ENCODE measurements around the gene QPCT.
"Not testable (repeated sequence)": the region's sequence is repeated elsewhere in the genome, so short reads cannot be mapped to it uniquely, and the experiment has no call there.

Gene QPCT
- 0.50 to 11.2 (median 4.0) reads per million in 9 experiments for total RNA-seq

DNA sequence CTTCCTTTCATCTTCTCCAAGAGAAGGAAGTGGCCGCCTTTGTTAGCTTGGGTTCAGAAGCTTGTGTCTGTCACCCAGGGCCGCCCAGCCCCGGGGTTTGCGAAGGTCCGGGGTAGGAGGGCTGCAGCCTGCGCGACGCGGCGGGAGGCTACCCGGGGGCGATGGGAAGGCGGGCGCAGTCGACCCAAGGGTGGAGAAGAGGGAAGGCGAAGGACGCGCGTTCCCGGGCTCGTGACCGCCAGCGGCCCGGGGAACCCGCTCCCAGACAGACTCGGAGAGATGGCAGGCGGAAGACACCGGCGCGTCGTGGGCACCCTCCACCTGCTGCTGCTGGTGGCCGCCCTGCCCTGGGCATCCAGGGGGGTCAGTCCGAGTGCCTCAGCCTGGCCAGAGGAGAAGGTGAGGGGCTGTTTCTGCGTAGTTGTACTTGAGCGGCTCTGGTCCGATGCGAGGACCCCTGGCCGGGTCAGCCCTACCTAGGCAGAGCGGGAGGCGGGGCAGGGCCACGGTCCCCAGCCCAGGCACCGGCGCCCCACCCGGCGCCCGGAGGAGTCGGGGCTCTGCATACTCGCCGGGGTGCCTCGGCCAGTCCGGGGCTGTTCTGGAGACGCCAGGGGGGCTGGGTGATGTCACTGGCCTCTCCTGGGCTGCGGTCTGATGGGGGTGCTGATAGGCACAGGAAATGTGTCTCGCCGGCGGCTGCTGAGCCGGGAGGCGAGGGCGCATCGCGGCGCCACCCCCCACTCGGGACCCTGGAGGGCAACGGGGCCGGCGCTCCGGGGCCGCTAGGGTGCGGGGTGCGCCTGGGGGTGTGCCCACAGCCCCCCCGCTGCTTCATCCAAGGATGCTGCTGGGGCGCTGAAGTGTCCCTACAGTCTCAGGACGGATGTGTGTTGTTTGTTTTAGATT is at the start of gene QPCT:
TSS of gene QPCT (plus strand) at position 178 of the 909 bp plus-strand sequence. CDS start at position 280, 102 bp downstream.
- peak within 1 kb of the TSS; percentile 81 to 86 for H3K4me3 Mint-ChIP-seq
- ATAC-seq (replicated peaks) (peak; percentile 94), DNase-seq (peak; percentile 64 to 69 (median 69))
- H3K4me1 Mint-ChIP-seq (ENCODE audit: low read depth in 2 of 2) = peaks cover 7 to 9% of the 10 kb centered on the region in 2 donors
- H3K9me3 Mint-ChIP-seq = no peaks in the 10 kb centered on the region
- peak within 1 kb of the TSS; percentile 82 to 92 for H3K27ac Mint-ChIP-seq
- H3K36me3 Mint-ChIP-seq (ENCODE audit: insufficient read depth) = no peaks in the 10 kb centered on the region
- peaks cover 0 to 3% of the 10 kb centered on the region in 2 donors for H3K27me3 Mint-ChIP-seq

DNA sequence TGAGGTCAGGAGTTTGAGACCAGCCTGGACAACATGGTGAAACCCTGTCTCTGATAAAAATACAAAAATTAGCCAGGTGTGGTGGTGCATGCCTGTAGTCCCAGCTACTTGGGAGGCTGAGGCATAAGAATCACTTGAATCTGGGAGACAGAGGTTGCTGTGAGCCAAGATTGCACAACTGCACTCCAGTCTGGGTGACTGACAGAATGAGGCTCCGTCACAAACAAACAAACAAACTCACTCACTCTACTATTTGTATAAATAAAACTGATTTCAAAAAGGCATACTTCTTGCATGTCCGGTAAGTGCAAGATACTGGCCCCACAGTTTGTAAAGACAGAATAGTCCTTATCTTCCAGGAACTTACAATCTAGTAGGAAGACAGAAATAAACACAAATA is 49.6 kb upstream of the QPCT start:
- not testable (repeated sequence) for DNase-seq; H3K27ac Mint-ChIP-seq; ATAC-seq (replicated peaks); H3K4me3 Mint-ChIP-seq; H3K9me3 Mint-ChIP-seq; H3K27me3 Mint-ChIP-seq
- H3K4me1 Mint-ChIP-seq (ENCODE audit: low read depth in 2 of 2) = peaks cover 0 to 11% of the 10 kb centered on the region in 2 donors
- H3K36me3 Mint-ChIP-seq (ENCODE audit: insufficient read depth) = peaks cover 23% of the 10 kb centered on the region

DNA sequence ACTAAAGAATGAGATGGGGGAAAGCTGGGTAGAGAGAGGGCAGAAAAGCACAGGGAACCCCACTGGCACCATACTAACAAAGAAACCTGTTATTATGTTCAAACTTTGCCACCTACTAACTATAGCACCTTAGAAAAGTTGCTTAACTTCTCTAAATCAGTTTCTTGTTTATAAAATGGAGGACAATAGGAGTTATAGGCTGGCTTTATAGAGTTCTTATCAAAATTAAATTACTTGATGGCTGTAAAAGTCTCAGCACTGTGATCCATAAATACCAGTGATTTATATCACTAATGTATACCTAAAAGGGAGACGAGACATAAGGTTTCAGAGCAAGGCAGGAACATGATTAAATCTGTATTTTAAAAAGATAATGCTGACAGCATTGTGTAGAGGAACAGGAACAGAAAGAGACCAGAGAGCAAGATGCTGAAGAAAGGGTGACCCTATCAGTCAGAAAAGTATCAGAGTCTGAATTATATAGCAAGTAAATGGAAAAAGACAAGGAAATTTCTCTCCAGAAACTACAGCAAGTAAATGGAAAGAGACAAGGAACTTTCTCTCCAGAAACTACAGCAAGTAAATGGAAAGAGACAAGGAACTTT is 48.9 kb upstream of the QPCT start:
- H3K4me1 Mint-ChIP-seq (ENCODE audit: low read depth in 2 of 2) = peaks cover 0 to 14% of the 10 kb centered on the region in 2 donors

DNA sequence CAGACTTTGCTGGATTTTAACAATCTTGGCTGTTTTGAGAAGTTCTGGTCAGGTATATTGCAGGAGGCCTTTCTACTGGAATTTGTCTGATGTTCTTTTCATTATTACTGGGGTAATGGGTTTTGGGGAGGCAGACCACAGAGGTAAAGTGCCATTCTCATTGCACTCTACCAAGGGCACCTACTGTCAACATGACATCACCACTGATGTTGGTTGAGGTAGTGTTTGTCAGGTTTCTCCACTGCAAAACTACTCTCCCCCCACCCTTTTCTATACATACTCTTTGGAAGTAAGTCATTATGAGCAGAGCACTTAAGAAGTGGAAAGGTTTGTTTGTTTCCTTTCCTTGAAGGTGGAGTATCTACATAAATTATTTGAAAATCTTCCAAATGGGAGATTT is 46.8 kb upstream of the QPCT start:
- DNase-seq = no peak
- no peak overlapping the region for H3K4me3 Mint-ChIP-seq
- no peaks in the 10 kb centered on the region for H3K27me3 Mint-ChIP-seq
- peaks cover 4 to 14% of the 10 kb centered on the region in 2 donors for H3K4me1 Mint-ChIP-seq (ENCODE audit: low read depth in 2 of 2)
- no peak for ATAC-seq (replicated peaks)
- no peaks in the 10 kb centered on the region for H3K9me3 Mint-ChIP-seq
- H3K27ac Mint-ChIP-seq = no peak overlapping the region
- peaks cover 9% of the 10 kb centered on the region for H3K36me3 Mint-ChIP-seq (ENCODE audit: insufficient read depth)

More for the DNA sequence above, 48.9 kb upstream of the QPCT start:
- Mint-ChIP-seq H3K4me3 (no peak overlapping the region), H3K27ac (no peak overlapping the region), H3K36me3 (ENCODE audit: insufficient read depth) (peaks cover 17% of the 10 kb centered on the region), H3K9me3 (no peaks in the 10 kb centered on the region), H3K27me3 (no peaks in the 10 kb centered on the region)
- DNase-seq (no peak), ATAC-seq (replicated peaks) (no peak)

DNA sequence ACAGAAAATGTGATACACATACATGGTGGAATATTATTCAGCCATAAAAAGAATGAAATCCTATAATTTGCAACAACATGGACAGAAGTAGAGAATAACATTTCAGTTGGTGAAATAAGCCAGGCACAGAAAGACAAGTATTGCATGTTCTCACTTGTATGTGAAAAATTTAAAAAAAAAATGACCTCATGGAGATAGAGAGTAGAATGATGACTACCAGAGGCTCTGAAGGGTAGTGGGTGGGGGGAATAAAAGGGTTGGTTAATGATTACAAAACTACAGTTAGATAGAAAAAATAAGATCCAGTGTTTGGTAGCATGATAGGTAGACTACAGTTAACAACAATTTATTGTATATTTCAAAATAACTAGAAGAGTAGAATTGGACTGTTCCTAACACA is 44.3 kb upstream of the QPCT start:
- Mint-ChIP-seq H3K4me1 (ENCODE audit: low read depth in 2 of 2) (peaks cover 4 to 14% of the 10 kb centered on the region in 2 donors), H3K9me3 (no peaks in the 10 kb centered on the region), H3K27me3 (no peaks in the 10 kb centered on the region), H3K36me3 (ENCODE audit: insufficient read depth) (peaks cover 9% of the 10 kb centered on the region), H3K4me3 (no peak overlapping the region), H3K27ac (no peak overlapping the region)
- ATAC-seq (replicated peaks) (no peak), DNase-seq (no peak)

DNA sequence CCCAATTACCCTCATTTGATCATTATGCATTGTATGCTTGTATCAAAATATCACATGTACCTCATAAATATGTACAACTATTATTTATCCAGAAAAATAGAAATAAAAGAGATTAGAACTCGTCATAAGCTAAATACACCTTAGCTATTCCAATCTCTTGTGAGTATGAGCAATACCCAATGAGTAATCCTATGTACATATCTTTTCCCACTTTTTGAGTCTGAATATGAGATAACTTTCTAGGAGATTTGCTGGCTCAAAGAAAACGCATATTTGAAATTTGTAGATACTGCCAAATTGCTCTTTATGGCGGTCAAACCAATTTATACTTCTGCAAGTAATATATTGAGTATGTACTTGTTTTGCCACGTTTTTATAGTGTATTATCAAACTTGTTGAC is 43.9 kb upstream of the QPCT start:
- DNase-seq (no peak), ATAC-seq (replicated peaks) (no peak)
- peaks cover 9% of the 10 kb centered on the region for H3K36me3 Mint-ChIP-seq (ENCODE audit: insufficient read depth)
- H3K27me3 Mint-ChIP-seq = no peaks in the 10 kb centered on the region
- H3K4me3 Mint-ChIP-seq = no peak overlapping the region
- H3K27ac Mint-ChIP-seq = no peak overlapping the region
- H3K4me1 Mint-ChIP-seq (ENCODE audit: low read depth in 2 of 2) = peaks cover 4 to 16% of the 10 kb centered on the region in 2 donors
- no peaks in the 10 kb centered on the region for H3K9me3 Mint-ChIP-seq

DNA sequence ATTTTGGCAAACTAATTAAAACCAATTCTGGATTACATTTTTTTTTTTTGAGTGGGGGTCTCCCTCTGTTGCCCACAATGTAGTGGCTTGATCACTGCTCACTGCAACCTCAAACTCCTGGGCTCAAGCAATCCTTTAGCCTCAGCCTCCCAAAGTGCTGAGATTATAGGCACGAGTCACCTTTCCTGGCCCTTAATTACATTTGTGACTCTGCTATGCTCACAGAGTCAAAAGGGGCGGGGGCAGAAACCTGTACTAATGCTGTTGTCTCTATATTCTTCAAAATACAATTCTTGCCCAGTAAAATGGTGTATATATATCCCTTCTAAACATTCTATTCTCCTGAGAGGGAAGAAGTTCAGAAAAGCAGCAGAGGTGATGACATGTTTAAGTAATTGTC is 43.0 kb upstream of the QPCT start:
- Mint-ChIP-seq H3K4me3 (no peak overlapping the region), H3K9me3 (no peaks in the 10 kb centered on the region), H3K4me1 (ENCODE audit: low read depth in 2 of 2) (peaks cover 7 to 18% of the 10 kb centered on the region in 2 donors), H3K27ac (no peak overlapping the region), H3K27me3 (no peaks in the 10 kb centered on the region), H3K36me3 (ENCODE audit: insufficient read depth) (peaks cover 9% of the 10 kb centered on the region)
- DNase-seq = no peak
- ATAC-seq (replicated peaks) = no peak

DNA sequence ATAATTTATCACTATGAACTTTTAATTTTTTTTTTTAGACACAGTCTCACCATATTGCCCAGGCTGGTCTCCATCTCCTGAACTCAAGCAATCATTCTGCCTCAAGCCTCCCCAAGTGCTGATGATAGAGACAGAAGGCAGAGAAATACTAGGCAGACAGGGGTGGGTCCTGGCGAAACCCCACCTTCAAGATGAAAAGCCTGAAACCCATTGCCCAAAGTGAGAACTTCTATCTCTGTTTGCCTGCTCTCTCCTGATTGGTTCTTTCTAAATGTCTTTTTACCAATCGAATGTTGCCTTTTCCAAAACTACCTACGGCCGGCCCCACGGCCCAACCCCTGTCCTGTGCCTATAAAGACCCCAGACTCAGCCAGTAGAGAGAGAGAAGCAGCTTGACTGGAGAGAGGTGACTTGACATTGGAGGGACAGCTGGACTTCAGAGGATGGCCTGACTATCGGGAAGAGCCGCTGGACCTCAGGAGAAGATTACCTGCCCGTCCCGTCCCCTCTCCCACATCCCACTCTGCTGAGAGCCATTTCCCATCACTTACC is 41.7 kb upstream of the QPCT start:
- H3K9me3 Mint-ChIP-seq = no peaks in the 10 kb centered on the region
- peaks cover 6% of the 10 kb centered on the region for H3K36me3 Mint-ChIP-seq (ENCODE audit: insufficient read depth)
- H3K27ac Mint-ChIP-seq = no peak overlapping the region
- DNase-seq (no peak), ATAC-seq (replicated peaks) (no peak)
- peaks cover 7 to 18% of the 10 kb centered on the region in 2 donors for H3K4me1 Mint-ChIP-seq (ENCODE audit: low read depth in 2 of 2)
- no peak overlapping the region for H3K4me3 Mint-ChIP-seq
- no peaks in the 10 kb centered on the region for H3K27me3 Mint-ChIP-seq

DNA sequence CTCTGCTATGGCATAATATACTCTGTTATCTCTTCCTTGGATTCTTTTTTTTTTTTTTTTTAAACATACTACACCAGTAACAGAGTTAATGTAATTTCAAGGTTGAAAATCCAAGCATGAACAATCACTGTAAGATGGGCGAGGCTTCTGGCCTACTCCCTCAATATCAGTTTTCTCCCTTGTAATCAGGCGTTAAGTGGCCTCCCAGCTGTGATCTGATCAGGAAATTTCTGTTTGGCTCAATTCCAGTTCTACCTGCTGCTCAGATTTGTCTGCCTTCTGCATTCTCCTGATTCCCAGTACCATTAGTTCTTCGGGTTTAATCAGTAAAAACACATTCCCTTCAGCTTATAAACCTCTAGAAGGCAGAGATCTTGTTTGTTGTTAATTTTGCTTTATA is 38.4 kb upstream of the QPCT start:
- Mint-ChIP-seq H3K9me3 (no peaks in the 10 kb centered on the region), H3K4me1 (ENCODE audit: low read depth in 2 of 2) (peaks cover 14 to 15% of the 10 kb centered on the region in 2 donors), H3K27ac (peak overlapping the region in 1 of 2 donors; percentile 41), H3K4me3 (no peak overlapping the region), H3K36me3 (ENCODE audit: insufficient read depth) (peaks cover 3% of the 10 kb centered on the region), H3K27me3 (no peaks in the 10 kb centered on the region)
- no peak for ATAC-seq (replicated peaks)
- DNase-seq = no peak

DNA sequence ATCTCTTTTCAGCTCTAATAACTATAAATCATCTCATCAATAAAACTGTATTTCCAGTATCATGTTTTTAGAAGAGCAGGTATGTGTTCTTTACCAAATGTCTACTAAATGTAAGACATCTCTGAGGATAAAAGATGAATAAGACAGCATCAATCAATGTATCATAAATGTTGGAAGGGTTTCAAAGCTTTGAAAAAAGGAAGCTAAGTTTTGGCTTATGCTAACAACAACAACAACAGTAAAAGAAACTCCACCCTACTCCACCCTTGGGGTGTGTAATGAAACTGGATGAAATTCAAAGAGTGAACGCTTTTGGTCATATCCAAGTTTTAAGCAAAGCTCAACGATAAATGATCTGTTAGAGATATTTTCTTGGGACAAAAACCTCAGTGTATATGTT is 36.9 kb upstream of the QPCT start:
- Mint-ChIP-seq H3K27ac (peak overlapping the region in 1 of 2 donors; percentile 56), H3K9me3 (no peaks in the 10 kb centered on the region), H3K4me1 (ENCODE audit: low read depth in 2 of 2) (peaks cover 13 to 16% of the 10 kb centered on the region in 2 donors), H3K27me3 (no peaks in the 10 kb centered on the region), H3K36me3 (ENCODE audit: insufficient read depth) (peaks cover 2% of the 10 kb centered on the region), H3K4me3 (no peak overlapping the region)
- DNase-seq = no peak
- ATAC-seq (replicated peaks) = no peak

DNA sequence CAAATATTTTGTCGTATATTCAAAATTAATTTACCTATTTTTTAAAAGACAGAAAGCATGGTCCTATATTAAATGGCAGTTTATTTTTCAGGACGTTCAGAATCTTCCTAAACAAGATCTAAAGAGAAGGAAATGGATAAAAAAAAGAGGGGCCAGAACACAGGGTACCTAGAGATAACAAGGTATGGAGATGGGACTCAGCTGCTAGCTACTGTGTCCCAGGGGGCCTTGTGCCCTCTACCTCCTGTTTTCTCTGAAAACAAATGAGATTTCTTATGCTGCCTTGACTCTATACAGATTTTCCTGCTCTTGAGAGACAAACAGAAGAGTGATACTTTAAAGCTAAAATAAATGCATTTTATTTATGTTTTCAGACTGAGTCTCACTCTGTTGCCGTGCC is 29.1 kb upstream of the QPCT start:
- no peaks in the 10 kb centered on the region for H3K27me3 Mint-ChIP-seq
- ATAC-seq (replicated peaks) (no peak), DNase-seq (no peak)
- H3K27ac Mint-ChIP-seq = no peak overlapping the region
- H3K9me3 Mint-ChIP-seq = no peaks in the 10 kb centered on the region
- H3K4me1 Mint-ChIP-seq (ENCODE audit: low read depth in 2 of 2) = peaks cover 39 to 48% of the 10 kb centered on the region in 2 donors
- peaks cover 7% of the 10 kb centered on the region for H3K36me3 Mint-ChIP-seq (ENCODE audit: insufficient read depth)
- H3K4me3 Mint-ChIP-seq = no peak overlapping the region

DNA sequence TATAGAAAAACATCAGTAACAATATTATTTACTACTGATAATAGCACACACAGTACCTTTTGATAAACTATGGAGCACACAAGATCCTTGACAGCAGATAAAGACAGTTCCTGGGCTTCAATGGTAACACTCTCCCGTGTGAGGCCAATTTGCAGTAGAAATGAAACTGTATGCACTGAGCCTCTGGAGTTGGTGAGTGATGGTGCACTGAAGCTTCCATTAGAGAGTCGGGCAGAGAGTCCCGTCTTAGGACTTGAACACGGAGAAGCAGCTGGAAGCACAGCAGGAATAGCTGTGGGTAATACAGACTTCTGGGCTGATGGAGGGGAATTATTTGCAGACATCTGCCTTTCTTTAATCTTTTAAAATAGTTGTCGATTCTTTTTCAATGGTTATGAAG is 28.2 kb upstream of the QPCT start:
- Mint-ChIP-seq H3K4me1 (ENCODE audit: low read depth in 2 of 2) (peaks cover 34 to 44% of the 10 kb centered on the region in 2 donors), H3K9me3 (no peaks in the 10 kb centered on the region), H3K27me3 (no peaks in the 10 kb centered on the region), H3K4me3 (no peak overlapping the region), H3K36me3 (ENCODE audit: insufficient read depth) (peaks cover 10% of the 10 kb centered on the region), H3K27ac (no peak overlapping the region)
- DNase-seq (no peak), ATAC-seq (replicated peaks) (no peak)

DNA sequence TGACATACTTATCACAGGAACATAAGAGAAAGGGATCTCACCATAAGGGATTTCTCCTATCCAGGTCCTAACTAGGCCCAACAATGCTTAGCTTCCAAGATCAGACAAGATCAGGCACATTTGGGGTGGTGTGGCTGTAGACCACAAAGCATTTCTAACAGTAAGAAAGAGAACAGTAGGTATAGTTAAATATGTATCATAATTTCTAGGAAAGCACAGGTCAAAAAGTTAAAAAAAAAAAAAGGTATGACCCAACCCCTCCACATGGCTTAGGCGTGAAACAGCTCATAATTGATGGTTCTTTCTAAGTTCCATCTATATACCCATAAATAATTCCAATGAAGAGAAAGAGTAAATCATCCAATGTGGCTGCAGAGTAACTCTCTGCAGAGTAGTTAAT is 26.7 kb upstream of the QPCT start:
- DNase-seq (no peak), ATAC-seq (replicated peaks) (no peak)
- H3K9me3 Mint-ChIP-seq = no peaks in the 10 kb centered on the region
- no peak overlapping the region for H3K4me3 Mint-ChIP-seq
- peaks cover 10% of the 10 kb centered on the region for H3K36me3 Mint-ChIP-seq (ENCODE audit: insufficient read depth)
- H3K27me3 Mint-ChIP-seq = no peaks in the 10 kb centered on the region
- H3K27ac Mint-ChIP-seq = no peak overlapping the region
- H3K4me1 Mint-ChIP-seq (ENCODE audit: low read depth in 2 of 2) = peaks cover 38 to 46% of the 10 kb centered on the region in 2 donors

All from effector memory CD8-positive, alpha-beta T cell (primary cell).